GM19467 (cell line): ENCODE measurements around the gene FOXD4L1.
"Not testable (repeated sequence)": the region's sequence is repeated elsewhere in the genome, so short reads cannot be mapped to it uniquely, and the experiment has no call there.

Experiments
- ATAC-seq: cut with Tn5 transposase; IDR thresholded peaks from one replicate; pipeline ENCODE4 v1.9.1; 2021; ENCODE audit warnings: mild to moderate bottlenecking, moderate library complexity; ENCODE audit not compliant: unreplicated experiment

FOXD4L1 gene

GRCh38 chr2:113521492-113521891 lies 23.0 kb downstream of the FOXD4L1 start:
- ATAC-seq = not testable (repeated sequence)

- ATAC-seq = not testable (repeated sequence)
Observed at GRCh38 chr2:113524986-113525385, 26.5 kb downstream of the FOXD4L1 start.

- ATAC-seq = peak; percentile 73
Observed at GRCh38 chr2:113527350-113528045, 29.0 kb downstream of the FOXD4L1 start.

GRCh38 chr2:113528126-113528525 lies 29.7 kb downstream of the FOXD4L1 start:
- not testable (repeated sequence) for ATAC-seq

GRCh38 chr2:113528904-113529303 lies 30.4 kb downstream of the FOXD4L1 start:
- ATAC-seq = not testable (repeated sequence)

GRCh38 chr2:113532991-113533390 lies 34.5 kb downstream of the FOXD4L1 start:
- not testable (repeated sequence) for ATAC-seq

GRCh38 chr2:113536573-113536972 lies 38.1 kb downstream of the FOXD4L1 start:
- not testable (repeated sequence) for ATAC-seq

GRCh38 chr2:113540834-113541203 lies 42.4 kb downstream of the FOXD4L1 start:
- not testable (repeated sequence) for ATAC-seq

- not testable (repeated sequence) for ATAC-seq
Observed at GRCh38 chr2:113541204-113541975, 42.9 kb downstream of the FOXD4L1 start.

- ATAC-seq = not testable (repeated sequence)
Observed at GRCh38 chr2:113541976-113542485, 43.6 kb downstream of the FOXD4L1 start.

GRCh38 chr2:113542529-113542928 lies 44.1 kb downstream of the FOXD4L1 start:
- ATAC-seq = not testable (repeated sequence)
